Measurements from ENCODE around the gene RASSF3.

DNA sequence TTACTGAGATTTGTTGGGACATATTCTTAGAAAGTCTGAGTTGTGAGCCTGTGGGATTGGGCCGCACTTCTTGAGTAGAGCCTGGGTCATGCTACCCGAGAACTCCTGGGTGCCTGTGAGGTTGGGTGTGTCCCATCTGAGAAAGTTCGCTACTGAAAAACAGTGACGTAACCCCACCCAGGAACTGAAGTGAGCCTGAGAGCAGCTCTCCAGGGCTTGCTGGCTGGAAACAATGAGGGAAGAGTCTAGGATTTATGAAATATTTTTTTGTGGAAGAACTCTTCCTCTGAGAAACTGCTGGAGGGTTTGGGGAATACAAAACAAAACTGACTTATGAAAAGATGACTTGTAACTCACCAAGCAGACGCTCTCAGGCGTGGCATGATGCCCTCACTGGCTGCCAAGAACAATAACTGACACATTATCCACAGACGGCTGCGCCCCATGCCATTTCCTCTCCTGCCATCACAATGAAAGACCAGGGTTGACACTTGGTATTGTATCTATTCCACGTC is 69.2 kb downstream of the RASSF3 start:
- TF ChIP-seq POLR2A (IDR thresholded peaks at IDR 0.05), result no peak
- TF ChIP-seq, protein P1, sequence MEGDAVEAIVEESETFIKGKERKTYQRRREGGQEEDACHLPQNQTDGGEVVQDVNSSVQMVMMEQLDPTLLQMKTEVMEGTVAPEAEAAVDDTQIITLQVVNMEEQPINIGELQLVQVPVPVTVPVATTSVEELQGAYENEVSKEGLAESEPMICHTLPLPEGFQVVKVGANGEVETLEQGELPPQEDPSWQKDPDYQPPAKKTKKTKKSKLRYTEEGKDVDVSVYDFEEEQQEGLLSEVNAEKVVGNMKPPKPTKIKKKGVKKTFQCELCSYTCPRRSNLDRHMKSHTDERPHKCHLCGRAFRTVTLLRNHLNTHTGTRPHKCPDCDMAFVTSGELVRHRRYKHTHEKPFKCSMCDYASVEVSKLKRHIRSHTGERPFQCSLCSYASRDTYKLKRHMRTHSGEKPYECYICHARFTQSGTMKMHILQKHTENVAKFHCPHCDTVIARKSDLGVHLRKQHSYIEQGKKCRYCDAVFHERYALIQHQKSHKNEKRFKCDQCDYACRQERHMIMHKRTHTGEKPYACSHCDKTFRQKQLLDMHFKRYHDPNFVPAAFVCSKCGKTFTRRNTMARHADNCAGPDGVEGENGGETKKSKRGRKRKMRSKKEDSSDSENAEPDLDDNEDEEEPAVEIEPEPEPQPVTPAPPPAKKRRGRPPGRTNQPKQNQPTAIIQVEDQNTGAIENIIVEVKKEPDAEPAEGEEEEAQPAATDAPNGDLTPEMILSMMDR (IDR thresholded peaks at IDR 0.05), result no peak
- no peak for TF ChIP-seq EP300 (IDR thresholded peaks at IDR 0.05)
